Measurements from ENCODE around the gene DDX17. TPM values are rescaled to one million over a fixed set of nuclear protein-coding genes. Genes with fewer than 3 reads are reported as not detected.

DDX17 gene
- total and polyA plus RNA-seq, 10 of the 15 experiments (the other 5 are each of a cell fraction or from before 2014, with no cell fraction given), result 25.2 to 778 (median 266) TPM

GRCh38 chr22:38549101-38549894 is 43.2 kb upstream of the DDX17 start:
- ATAC-seq (peak; percentile 82), DNase-seq (ENCODE audit: low read depth, low spot score) (no peak), FAIRE-seq (no peak)
- WGBS (ENCODE audit: insufficient coverage, insufficient replicate concordance, low lambda C conversion rate, missing lambda C conversion rate), result 78% methylated on average over 7 of the region's 7 CpGs
- no peak overlapping the region for H2AFZ ChIP-seq (ENCODE audit: control insufficient read depth, low read depth, low read length)
- no peaks in the 10 kb centered on the region for H3K4me1 ChIP-seq (ENCODE audit: control insufficient read depth, insufficient read depth, low read length)
- no peaks in the 10 kb centered on the region for H3K27me3 ChIP-seq (replicated peaks in 1 of 2; ENCODE audit: control insufficient read depth in 2 of 2, insufficient read depth in 2 of 2, low read length in 1 of 2)
- no peak overlapping the region for H3K4me2 ChIP-seq (ENCODE audit: control insufficient read depth, insufficient read depth)
- H4K20me1 ChIP-seq (ENCODE audit: control insufficient read depth, insufficient read depth), result no peaks in the 10 kb centered on the region
- RAD21 ChIA-PET (ENCODE audit: unreplicated experiment), result no interaction called here
- H3K27ac ChIP-seq (ENCODE audit: control insufficient read depth, insufficient read depth), result no peak overlapping the region
- no peak overlapping the region for H3K4me3 ChIP-seq
- no TSS peak for BruUV-seq (replicated peaks)
- CTCF ChIA-PET, result interaction anchor here (1.0 kb wide), 1 partner anchor 732 kb away, joined by 3 read pairs; no protein-coding TSS in a partner anchor
- no peaks in the 10 kb centered on the region; the same call in 2 of the 3 replicates for H3K9me3 ChIP-seq (replicated peaks; ENCODE audit: control insufficient read depth, insufficient read depth, low read length)
- SMC1A ChIA-PET (ENCODE audit: uncharacterized antibody, unreplicated experiment), result no interaction called here
- in situ Hi-C loops (cut with MboI), result no loop called here
- intact Hi-C loops (cut with micrococcal nuclease; ENCODE audit: unreplicated experiment), result no loop called here
- H3K9ac ChIP-seq (ENCODE audit: control insufficient read depth, insufficient read depth, low read length), result no peak overlapping the region
- H3K36me3 ChIP-seq (ENCODE audit: control insufficient read depth in 2 of 2, insufficient read depth in 2 of 2, low read length in 1 of 2), result no peaks in the 10 kb centered on the region
- H3K79me2 ChIP-seq (ENCODE audit: control insufficient read depth, insufficient read depth, low read length), result no peaks in the 10 kb centered on the region
- POLR2A ChIA-PET, result no interaction called here
- TF ChIP-seq HDAC2 (IDR thresholded peaks at IDR 0.05), result no peak
- peak; percentile 42 for TF ChIP-seq MEF2B (IDR thresholded peaks at IDR 0.05; ENCODE audit: partially characterized antibody, poor library complexity, severe bottlenecking)
- no peak for TF ChIP-seq TCF7 (IDR thresholded peaks at IDR 0.05; ENCODE audit: borderline replicate concordance)
- peak; percentile 39; the same call in 1 of the 2 replicates for TF ChIP-seq NBN (IDR thresholded peaks at IDR 0.05)
- peak; percentile 70 for TF ChIP-seq IKZF1 (conservative IDR thresholded peaks at IDR 0.05)
- TF ChIP-seq, protein P1, sequence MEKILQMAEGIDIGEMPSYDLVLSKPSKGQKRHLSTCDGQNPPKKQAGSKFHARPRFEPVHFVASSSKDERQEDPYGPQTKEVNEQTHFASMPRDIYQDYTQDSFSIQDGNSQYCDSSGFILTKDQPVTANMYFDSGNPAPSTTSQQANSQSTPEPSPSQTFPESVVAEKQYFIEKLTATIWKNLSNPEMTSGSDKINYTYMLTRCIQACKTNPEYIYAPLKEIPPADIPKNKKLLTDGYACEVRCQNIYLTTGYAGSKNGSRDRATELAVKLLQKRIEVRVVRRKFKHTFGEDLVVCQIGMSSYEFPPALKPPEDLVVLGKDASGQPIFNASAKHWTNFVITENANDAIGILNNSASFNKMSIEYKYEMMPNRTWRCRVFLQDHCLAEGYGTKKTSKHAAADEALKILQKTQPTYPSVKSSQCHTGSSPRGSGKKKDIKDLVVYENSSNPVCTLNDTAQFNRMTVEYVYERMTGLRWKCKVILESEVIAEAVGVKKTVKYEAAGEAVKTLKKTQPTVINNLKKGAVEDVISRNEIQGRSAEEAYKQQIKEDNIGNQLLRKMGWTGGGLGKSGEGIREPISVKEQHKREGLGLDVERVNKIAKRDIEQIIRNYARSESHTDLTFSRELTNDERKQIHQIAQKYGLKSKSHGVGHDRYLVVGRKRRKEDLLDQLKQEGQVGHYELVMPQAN (conservative IDR thresholded peaks at IDR 0.05), result no peak
- no peak for TF ChIP-seq SREBF1 (IDR thresholded peaks at IDR 0.05; ENCODE audit: low read length)
- TF ChIP-seq USF2 (IDR thresholded peaks at IDR 0.05; ENCODE audit: borderline replicate concordance, low read depth, low read length), result no peak
- TF ChIP-seq CEBPB (IDR thresholded peaks at IDR 0.05; ENCODE audit: borderline replicate concordance in 1 of 2, low read depth in 2 of 2, low read length in 2 of 2), result 0 out of 4 replicates have a peak, but pooled peaks of 1 of the 2 experiments have one; percentile 25
- TF ChIP-seq ATF7 (IDR thresholded peaks at IDR 0.05; ENCODE audit: low read depth), result peak; percentile 90
- no peak for TF ChIP-seq HDGF (IDR thresholded peaks at IDR 0.05)
- TF ChIP-seq SIX5 (IDR thresholded peaks at IDR 0.05; ENCODE audit: low read depth, low read length, severe bottlenecking), result no peak
- peak; percentile 34; the same call in 1 of the 2 replicates for TF ChIP-seq NFIC (IDR thresholded peaks at IDR 0.05; ENCODE audit: low read depth, low read length)
- no peak for TF ChIP-seq FOXM1 (IDR thresholded peaks at IDR 0.05; ENCODE audit: low read depth, low read length)
- no peak for TF ChIP-seq SMAD5 (IDR thresholded peaks at IDR 0.05; ENCODE audit: low read depth)
- no peak for TF ChIP-seq BRCA1 (IDR thresholded peaks at IDR 0.05; ENCODE audit: low read depth, low read length)
- TF ChIP-seq HDAC6 (IDR thresholded peaks at IDR 0.05; ENCODE audit: unreplicated experiment), result no peak
- TF ChIP-seq PAX8 (IDR thresholded peaks at IDR 0.05), result no peak
- TF ChIP-seq KAT2A (conservative IDR thresholded peaks at IDR 0.05; ENCODE audit: control insufficient read depth, low read depth, low read length), result no peak
- TF ChIP-seq EGR1 (IDR thresholded peaks at IDR 0.05; ENCODE audit: borderline replicate concordance in 1 of 2, low read depth in 2 of 2, low read length in 2 of 2), result no peak
- TF ChIP-seq IKZF2 (IDR thresholded peaks at IDR 0.05), result peak; percentile 86 to 92
- no peak for TF ChIP-seq POLR2A (IDR thresholded peaks at IDR 0.05; ENCODE audit: low read depth, low read length)
- no peak for TF ChIP-seq SMAD1 (IDR thresholded peaks at IDR 0.05; ENCODE audit: low read depth, partially characterized antibody)
- 0 out of 2 replicates have a peak, but pooled peaks have one; percentile 27 for TF ChIP-seq ZNF384 (IDR thresholded peaks at IDR 0.05; ENCODE audit: borderline replicate concordance, low read depth, low read length)
- peak; percentile 70 for TF ChIP-seq DPF2 (IDR thresholded peaks at IDR 0.05)
